DMS114 treated with DMSO at 0.1 percent for 48 hours (cell line): Measurements from ENCODE around the gene CYP27B1.

Experiments
- DNase-seq: peaks from one replicate; lab custom pipeline; 2025; ENCODE audit not compliant: unreplicated experiment; lab: John Stamatoyannopoulos, UW

The CYP27B1 gene

GRCh38 chr12:57736741-57737466 is 30.0 kb downstream of the CYP27B1 start:
- peak; percentile 37 for DNase-seq

GRCh38 chr12:57735952-57736740 is 30.7 kb downstream of the CYP27B1 start:
- peak; percentile 54 for DNase-seq

DNA sequence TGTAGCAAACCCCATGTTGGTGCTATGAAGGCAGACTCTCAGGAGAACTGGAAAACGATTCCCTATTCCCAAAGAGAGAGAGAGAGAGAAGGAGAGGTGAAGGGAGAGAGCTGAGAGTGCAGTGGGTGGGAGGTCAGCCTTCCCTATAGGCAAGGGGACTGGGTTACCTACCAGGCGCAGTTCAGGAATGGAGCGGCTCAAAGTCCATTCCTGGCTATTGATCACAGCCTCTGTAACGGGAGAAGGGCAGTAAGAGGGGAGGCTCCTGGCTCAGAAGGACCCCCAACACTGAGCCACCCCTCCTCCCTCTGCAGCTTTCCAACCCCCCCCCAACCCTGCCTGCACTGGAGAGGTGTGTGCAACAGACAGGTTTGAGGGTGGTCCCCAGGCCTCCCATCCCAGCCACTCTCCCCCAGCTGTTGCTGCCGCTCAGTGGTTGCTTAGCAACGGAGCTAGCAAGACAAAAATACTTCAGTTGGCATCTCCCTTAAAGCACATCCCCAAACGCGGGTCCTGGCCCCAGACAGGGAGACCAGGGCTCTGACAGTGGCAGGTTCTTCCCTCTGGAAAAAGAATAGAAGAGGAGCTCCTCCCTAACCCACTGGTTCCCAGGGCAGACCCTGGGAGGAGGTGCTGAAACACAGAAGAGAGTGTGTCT is 31.6 kb downstream of the CYP27B1 start:
- no peak for DNase-seq

DNA sequence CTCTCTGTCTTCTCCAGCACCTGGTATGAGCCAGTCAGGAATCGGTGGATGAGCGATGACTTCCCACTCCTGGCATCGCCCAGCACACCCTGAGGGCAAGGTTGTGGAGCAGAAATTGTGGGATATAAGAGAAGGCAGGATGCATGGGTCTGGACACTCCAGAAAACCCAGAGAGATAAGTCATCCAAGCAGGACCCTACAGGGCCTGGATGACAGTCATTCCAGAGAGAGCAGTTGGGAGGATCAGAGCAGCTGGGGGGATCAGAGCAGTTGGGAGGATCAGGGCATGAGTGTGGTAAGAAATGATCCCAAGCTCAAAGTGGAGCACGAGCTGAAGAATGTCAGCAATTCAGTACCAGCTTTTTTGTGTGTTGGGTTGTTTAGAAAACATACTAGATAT is 32.3 kb downstream of the CYP27B1 start:
- DNase-seq: no peak

- no peak for DNase-seq
Observed at GRCh38 chr12:57733928-57734327, 33.0 kb downstream of the CYP27B1 start.

- DNase-seq: no peak
Observed at GRCh38 chr12:57732726-57733593, 33.9 kb downstream of the CYP27B1 start.

DNA sequence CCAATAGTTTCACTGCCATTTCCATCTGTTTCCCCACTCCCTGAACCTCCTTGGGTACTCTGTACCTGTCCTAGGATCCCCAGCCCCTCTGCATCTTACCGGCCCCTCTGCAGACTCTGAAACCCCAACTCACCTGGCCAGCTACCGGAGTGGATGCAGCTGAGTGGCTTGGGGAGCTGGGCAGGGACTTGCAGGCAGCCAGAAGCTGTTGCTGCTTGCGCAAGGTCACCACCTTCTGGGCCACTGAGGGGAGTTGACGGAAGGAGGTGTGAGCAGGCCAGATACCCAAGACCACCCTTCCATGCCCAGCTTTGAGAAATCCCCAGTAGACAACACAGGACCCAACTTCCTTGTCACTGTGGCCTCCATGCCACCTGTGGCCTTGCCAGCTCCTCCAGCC is 34.6 kb downstream of the CYP27B1 start:
- no peak for DNase-seq

DNA sequence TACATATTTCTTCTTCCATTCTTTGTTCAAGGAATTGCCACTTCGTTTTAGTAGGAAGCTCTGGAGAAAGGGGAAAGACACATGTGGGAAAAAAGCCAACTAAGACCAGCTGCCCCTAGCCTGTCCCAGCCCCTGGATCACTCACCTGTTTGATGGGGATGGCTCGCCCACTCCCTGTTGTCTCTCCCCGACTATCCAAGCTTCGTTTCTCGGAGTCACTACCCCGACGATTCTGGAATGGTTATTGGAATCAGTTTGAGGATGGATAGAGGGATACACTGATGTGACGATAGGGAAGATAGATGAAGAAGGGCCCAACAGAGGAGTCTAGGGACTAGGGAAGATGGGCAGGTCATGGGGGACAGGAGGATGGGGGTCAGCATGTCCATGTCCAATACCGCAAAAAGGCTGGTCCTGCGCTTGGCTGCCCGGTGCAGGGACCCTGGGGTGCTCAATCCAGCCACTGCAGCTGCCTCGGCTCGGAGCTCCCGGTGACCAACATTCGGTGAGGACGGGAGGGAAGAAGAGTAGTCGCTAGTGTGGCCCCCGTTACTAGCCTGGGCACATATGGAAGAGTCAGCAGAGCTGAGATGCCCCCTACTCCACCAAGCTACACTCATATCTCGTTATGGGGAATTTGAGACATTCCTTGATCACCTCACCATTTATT is 35.3 kb downstream of the CYP27B1 start:
- DNase-seq: no peak

- DNase-seq: no peak
Observed at GRCh38 chr12:57730336-57731067, 36.4 kb downstream of the CYP27B1 start.

DNA sequence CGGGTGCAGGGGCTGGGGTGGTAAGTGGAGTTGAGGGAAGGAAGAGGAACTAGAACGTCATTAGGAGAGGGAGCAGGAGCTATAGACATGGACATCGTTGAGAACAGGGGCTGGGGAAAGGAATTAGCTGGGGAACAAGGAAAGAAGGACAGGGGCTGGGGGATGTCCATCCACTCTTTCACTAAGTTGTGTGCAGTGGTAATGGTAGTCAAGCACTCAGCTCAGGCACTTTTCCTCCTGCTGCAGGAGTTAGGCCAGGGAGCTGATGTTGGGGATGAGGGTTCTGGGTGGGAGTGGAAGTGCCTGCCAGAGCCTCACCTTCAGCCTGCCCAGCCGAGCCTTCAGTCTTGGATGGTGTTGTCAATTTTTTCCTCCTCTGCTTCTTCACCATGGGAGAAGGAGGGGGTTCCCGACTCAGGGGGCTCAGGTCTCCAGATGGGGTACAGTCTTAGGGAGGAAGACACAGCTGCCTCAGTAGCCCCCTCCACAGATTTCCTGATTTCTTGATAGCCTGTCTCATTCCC is 37.5 kb downstream of the CYP27B1 start:
- no peak for DNase-seq

- no peak for DNase-seq
Observed at GRCh38 chr12:57727758-57728395, 39.0 kb downstream of the CYP27B1 start.

GRCh38 chr12:57726884-57727757 is 39.8 kb downstream of the CYP27B1 start:
- peak; percentile 35 for DNase-seq

GRCh38 chr12:57726151-57726883 is 40.6 kb downstream of the CYP27B1 start:
- peak; percentile 66 for DNase-seq

- no peak for DNase-seq
Observed at GRCh38 chr12:57725851-57726150, 41.1 kb downstream of the CYP27B1 start.

DNA sequence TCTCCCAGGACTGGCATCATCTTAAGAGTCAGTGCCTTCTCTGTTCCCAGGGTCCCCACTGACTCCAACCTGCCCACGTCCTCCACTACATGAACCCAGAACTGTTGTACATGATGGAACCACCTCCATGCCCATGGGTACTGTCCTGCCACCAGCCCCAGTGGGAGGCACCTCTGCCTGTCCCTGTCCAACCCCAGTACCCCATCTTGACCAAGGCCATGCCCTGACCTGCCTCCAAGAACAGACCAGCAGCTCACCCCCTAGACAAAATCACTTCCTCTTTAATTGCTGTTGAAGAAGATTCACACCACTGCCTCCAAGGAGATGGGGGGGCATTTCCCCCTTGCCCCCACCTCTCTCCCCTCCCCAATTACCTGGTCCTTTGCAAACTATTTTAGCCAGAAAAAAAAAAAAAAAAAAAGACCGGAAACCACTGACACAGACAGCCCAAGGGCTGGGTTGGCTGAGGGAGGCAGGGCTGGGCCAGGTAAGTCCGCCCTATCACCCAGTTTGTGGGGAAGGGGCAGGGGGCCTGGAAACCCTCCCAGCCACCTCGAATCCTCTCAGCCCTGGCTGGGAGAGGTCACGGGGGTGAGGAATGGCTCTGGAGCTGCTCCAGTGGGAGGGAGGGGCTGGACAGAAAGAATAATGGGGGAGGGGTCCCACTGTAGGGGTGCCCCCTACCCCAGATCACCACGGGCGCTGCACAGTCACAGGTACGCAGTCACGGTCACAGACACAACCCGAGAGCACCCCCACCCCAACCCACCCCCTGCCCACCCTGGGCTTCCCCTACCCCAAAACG is 41.7 kb downstream of the CYP27B1 start:
- DNase-seq: no peak

- no peak for DNase-seq
Observed at GRCh38 chr12:57724003-57724935, 42.6 kb downstream of the CYP27B1 start.
